Measurements from ENCODE around the gene OTUD4.
"Not testable (repeated sequence)": the region's sequence is repeated elsewhere in the genome, so short reads cannot be mapped to it uniquely, and the experiment has no call there.

DNA sequence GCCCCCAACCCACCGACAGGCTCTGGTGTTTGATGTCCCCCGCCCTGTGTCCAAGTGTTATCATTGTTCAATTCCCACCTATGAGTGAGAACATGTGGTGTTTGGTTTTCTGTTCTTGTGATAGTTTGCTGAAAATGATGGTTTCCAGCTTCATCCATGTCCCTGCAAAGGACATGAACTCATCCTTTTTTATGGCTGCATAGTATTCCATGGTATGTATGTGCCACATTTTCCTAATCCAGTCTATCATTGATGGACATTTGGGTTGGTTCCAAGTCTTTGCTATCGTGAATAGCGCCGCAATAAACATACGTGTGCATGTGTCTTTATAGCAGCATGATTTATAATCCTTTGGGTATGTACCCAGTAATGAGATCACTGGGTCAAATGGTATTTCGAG, 42.8 kb upstream of the OTUD4 start:
- TF ChIP-seq, protein P1, sequence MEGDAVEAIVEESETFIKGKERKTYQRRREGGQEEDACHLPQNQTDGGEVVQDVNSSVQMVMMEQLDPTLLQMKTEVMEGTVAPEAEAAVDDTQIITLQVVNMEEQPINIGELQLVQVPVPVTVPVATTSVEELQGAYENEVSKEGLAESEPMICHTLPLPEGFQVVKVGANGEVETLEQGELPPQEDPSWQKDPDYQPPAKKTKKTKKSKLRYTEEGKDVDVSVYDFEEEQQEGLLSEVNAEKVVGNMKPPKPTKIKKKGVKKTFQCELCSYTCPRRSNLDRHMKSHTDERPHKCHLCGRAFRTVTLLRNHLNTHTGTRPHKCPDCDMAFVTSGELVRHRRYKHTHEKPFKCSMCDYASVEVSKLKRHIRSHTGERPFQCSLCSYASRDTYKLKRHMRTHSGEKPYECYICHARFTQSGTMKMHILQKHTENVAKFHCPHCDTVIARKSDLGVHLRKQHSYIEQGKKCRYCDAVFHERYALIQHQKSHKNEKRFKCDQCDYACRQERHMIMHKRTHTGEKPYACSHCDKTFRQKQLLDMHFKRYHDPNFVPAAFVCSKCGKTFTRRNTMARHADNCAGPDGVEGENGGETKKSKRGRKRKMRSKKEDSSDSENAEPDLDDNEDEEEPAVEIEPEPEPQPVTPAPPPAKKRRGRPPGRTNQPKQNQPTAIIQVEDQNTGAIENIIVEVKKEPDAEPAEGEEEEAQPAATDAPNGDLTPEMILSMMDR (conservative IDR thresholded peaks at IDR 0.05; ENCODE audit: low read depth, low read length) = not testable (repeated sequence)
- not testable (repeated sequence) for TF ChIP-seq EZH2 (IDR thresholded peaks at IDR 0.05; ENCODE audit: borderline replicate concordance, low read depth, low read length, poor library complexity, severe bottlenecking)
